GM19025 (cell line): Measurements from ENCODE around the gene RAET1E.
"Not testable (repeated sequence)": the region's sequence is repeated elsewhere in the genome, so short reads cannot be mapped to it uniquely, and the experiment has no call there.

Experiments used
- ATAC-seq: cut with Tn5 transposase; IDR thresholded peaks from one replicate; pipeline ENCODE4 v1.9.1; 2021; ENCODE audit warnings: mild to moderate bottlenecking, low read depth, moderate library complexity; ENCODE audit not compliant: unreplicated experiment

Gene RAET1E

GRCh38 chr6:149851461-149852110, 46.3 kb downstream of the RAET1E start:
- no peak for ATAC-seq

- not testable (repeated sequence) for ATAC-seq
Measured at GRCh38 chr6:149848343-149848742, 49.6 kb downstream of the RAET1E start.
